ENCODE measurements around the gene ZBTB17.
"Not testable (repeated sequence)": the region's sequence is repeated elsewhere in the genome, so short reads cannot be mapped to it uniquely, and the experiment has no call there.

ZBTB17 gene

DNA sequence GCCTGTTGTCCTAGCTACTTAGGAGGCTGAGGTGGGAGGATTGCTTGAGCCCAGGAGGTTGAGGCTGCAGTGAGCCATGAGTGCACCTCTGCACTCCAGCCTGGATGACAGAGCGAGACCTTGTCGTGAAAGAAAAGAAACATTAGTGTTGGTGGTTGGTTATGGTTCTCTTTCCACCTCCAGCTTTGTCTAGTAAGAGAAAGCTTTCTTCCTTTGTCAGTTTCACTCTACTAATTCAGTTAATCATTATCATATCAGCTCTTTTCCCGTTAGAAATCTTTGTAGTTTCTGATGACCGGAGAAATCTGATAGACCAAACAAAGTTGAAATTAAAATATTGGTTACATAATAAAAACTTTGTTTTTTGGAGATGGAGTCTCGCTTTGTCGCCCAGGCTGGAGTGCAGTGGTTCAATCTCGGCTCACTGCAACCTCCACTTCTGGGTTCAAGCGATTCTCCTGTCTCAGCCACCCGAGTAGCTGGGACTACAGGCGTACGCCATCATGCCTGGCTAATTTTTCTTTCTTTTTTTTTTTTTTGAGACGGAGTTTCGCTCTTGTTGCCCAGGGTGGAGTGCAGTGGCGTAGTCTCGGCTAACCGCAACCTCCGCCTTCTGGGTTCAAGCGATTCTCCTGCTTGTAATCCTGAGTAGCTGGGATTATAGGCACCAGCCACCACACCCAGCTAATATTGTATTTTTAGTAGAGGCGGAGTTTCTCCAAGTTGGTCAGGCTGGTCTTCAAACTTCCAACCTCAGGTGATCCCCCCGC lies 78.9 kb downstream of the ZBTB17 start:
- not testable (repeated sequence) for DNase-seq (ENCODE audit: low spot score)

DNA sequence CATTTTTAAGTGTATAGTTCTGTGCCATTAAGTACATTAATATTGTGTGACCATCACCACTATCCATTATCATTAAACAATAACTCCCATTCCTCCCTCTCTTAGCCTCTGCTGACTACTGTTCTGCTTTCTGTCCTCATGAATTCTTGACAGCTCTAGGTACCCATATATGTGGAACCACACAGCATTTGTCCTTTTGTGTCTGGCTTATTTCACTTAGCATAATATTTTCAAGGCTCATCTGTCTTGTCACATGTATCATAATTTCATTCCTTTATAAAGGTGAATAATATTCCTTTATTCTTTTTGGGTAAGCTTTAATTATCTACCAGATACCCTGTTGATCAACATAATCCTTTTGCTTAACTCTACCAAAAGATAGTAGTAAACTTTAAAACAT lies 80.7 kb downstream of the ZBTB17 start:
- no peak for DNase-seq (ENCODE audit: low spot score)

DNA sequence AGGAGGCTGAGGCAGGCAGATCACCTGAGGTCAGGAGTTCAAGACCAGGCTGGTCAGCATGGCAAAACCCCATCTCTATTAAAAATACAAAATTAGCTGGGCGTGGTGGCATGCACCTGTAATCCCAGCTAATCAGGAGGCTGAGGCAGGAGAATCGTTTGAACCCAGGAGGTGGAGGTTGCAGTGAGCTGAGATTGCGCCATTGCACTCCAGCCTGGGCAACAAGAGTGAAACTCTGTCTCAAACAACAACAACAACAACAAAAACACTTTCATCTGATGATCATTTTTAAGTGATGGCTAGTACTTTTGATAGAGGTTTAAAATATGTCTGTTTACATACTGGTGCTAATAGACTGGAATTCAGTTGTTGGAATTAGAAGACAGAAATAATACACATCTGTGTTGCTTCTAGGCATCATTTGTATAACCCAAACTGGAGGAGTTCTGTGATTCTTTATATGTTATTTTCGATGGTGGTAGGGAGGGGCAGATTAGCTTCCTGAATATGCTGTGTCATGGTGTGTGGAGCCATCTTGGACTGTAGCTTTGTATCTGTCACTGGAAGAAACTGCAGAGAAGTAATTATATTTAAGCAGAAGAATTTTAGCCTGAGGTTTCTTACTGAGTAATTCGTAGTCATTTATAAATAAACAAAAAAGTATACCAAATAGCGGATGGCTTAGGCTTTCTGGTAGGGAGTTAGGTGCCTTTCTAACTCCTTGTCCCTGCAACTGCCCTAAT lies 82.9 kb downstream of the ZBTB17 start:
- DNase-seq (ENCODE audit: low spot score): not testable (repeated sequence)
